Fibroblast of skin of left quadriceps (primary cell): ENCODE data around the gene TNNT3.
"Not testable (repeated sequence)": the region's sequence is repeated elsewhere in the genome, so short reads cannot be mapped to it uniquely, and the experiment has no call there.

ENCODE experiments used
- DNase-seq, 2 experiments: peaks; one replicate each; pipeline ENCODE4 v3.0.0-alpha.2; 2013; ENCODE audit warnings: low read depth in 2 of 2

TNNT3 gene

GRCh38 chr11:1919391-1920127 is at the start of gene TNNT3:
TSS of gene TNNT3 (plus strand) at chr11:1919703. CDS start at chr11:1922875, 3,172 bp downstream.
- no peak for DNase-seq

- DNase-seq, result no peak
These were observed 49.2 kb upstream of the TNNT3 start for GRCh38 chr11:1870326-1870696.

GRCh38 chr11:1870721-1871466 is 48.6 kb upstream of the TNNT3 start:
- DNase-seq, result no peak

GRCh38 chr11:1871531-1871930 is 48.0 kb upstream of the TNNT3 start:
- DNase-seq, result no peak

- DNase-seq, result no peak
These were observed 47.1 kb upstream of the TNNT3 start for GRCh38 chr11:1872267-1872985.

GRCh38 chr11:1873048-1873812 is 46.3 kb upstream of the TNNT3 start:
- DNase-seq, result no peak

- DNase-seq, result not testable (repeated sequence)
These were observed 45.7 kb upstream of the TNNT3 start for GRCh38 chr11:1873813-1874150.

GRCh38 chr11:1874441-1875092 is 44.9 kb upstream of the TNNT3 start:
- DNase-seq, result not testable (repeated sequence)

GRCh38 chr11:1875093-1875850 is 44.2 kb upstream of the TNNT3 start:
- DNase-seq, result no peak

- DNase-seq, result not testable (repeated sequence)
These were observed 43.6 kb upstream of the TNNT3 start for GRCh38 chr11:1875851-1876301.

- DNase-seq, result no peak
These were observed 43.0 kb upstream of the TNNT3 start for GRCh38 chr11:1876361-1877063.

GRCh38 chr11:1877211-1878136 is 42.0 kb upstream of the TNNT3 start:
- DNase-seq, result no peak

- no peak for DNase-seq
These were observed 41.1 kb upstream of the TNNT3 start for GRCh38 chr11:1878137-1879031.

GRCh38 chr11:1879342-1879940 is 40.1 kb upstream of the TNNT3 start:
- DNase-seq, result no peak

GRCh38 chr11:1879941-1880720 is 39.4 kb upstream of the TNNT3 start:
- no peak for DNase-seq

GRCh38 chr11:1880746-1881441 is 38.6 kb upstream of the TNNT3 start:
- DNase-seq, result no peak
